HepG2 (cell line): Measurements from ENCODE around the gene RAN. TPM values are rescaled to one million over a fixed set of nuclear protein-coding genes. Genes with fewer than 3 reads are reported as not detected.

ENCODE experiments used
- BHLHE40 ChIP-seq: IDR thresholded peaks from 2 replicates; pipeline ENCODE4 v1.6.1; 2011; ENCODE audit warnings: low read length, improper control_type of control experiment
- ERF ChIP-seq: IDR thresholded peaks from 2 replicates; pipeline ENCODE4 v1.6.1; 2018; ENCODE audit warnings: missing biosample characterization, missing genetic modification reagents
- FOSL2 ChIP-seq: sonication (generic); formaldehyde crosslinking; IDR thresholded peaks from 2 replicates; pipeline ENCODE4 v1.4.0; 2020; ENCODE audit warnings: missing genetic modification reagents
- GPN1 ChIP-seq: sonication (generic); formaldehyde crosslinking; IDR thresholded peaks from 2 replicates; pipeline ENCODE4 v1.5.1; 2020; ENCODE audit warnings: missing genetic modification reagents, borderline replicate concordance
- GZF1 ChIP-seq: sonication (generic); formaldehyde crosslinking; IDR thresholded peaks from 2 replicates; pipeline ENCODE4 v1.5.1; 2020; ENCODE audit warnings: mild to moderate bottlenecking, missing genetic modification reagents
- ISL2 ChIP-seq: sonication (generic); formaldehyde crosslinking; IDR thresholded peaks from 2 replicates; pipeline ENCODE4 v1.5.0; 2020; ENCODE audit warnings: missing genetic modification reagents
- MYC ChIP-seq: sonication (generic); formaldehyde crosslinking; IDR thresholded peaks from 2 replicates; pipeline ENCODE4 v1.9.0; 2021; ENCODE audit warnings: missing genetic modification reagents, borderline replicate concordance
- RFX3 ChIP-seq: IDR thresholded peaks from 2 replicates; pipeline ENCODE4 v1.6.1; 2016; ENCODE audit warnings: missing biosample characterization, missing genetic modification reagents
- TGIF2 ChIP-seq: IDR thresholded peaks from 2 replicates; pipeline ENCODE4 v1.6.1; 2016; ENCODE audit warnings: control low read depth, missing compliant biosample characterization
- ZBTB7A ChIP-seq: sonication (generic); formaldehyde crosslinking; IDR thresholded peaks from 2 replicates; pipeline ENCODE4 v1.8.0; 2022; ENCODE audit warnings: mild to moderate bottlenecking, missing genetic modification reagents
- ZNF292 ChIP-seq: sonication (generic); formaldehyde crosslinking; IDR thresholded peaks from 2 replicates; pipeline ENCODE4 v1.8.1; 2022; ENCODE audit warnings: mild to moderate bottlenecking, low read depth, missing genetic modification reagents, borderline replicate concordance
- ZNF431 ChIP-seq: sonication (generic); formaldehyde crosslinking; IDR thresholded peaks from 2 replicates; pipeline ENCODE4 v1.9.0; 2022; ENCODE audit warnings: missing genetic modification reagents, low read depth, mild to moderate bottlenecking, borderline replicate concordance
- ZNF614 ChIP-seq: IDR thresholded peaks from 2 replicates; pipeline ENCODE4 v1.6.1; 2018; ENCODE audit warnings: missing biosample characterization, missing genetic modification reagents, inconsistent platforms, borderline replicate concordance
- ZNF782 ChIP-seq: sonication (generic); formaldehyde crosslinking; IDR thresholded peaks from 2 replicates; pipeline ENCODE4 v1.4.0; 2020; ENCODE audit warnings: missing genetic modification reagents, mild to moderate bottlenecking, borderline replicate concordance
- polyA plus RNA-seq, 8 experiments: library from polyadenylated mRNA; depleted of rRNA in 3 of 8; stranded (reverse) in 7 of 8; unstranded in 1 of 8; fragments of >200 nt; fragmentation: Illumina TruSeq in 4 of 8; extraction: Trizol in 4 of 8; gene quantifications; 2 replicates each; pipeline versions ENCODE4 v1.2.1 to v1.2.3, GENCODE V29; 2011 to 2016; ENCODE audit warnings: low read depth in 4 of 8, missing spikeins in 1 of 8, mixed read lengths in 1 of 8; ENCODE audit not compliant: insufficient read depth in 1 of 8
- total RNA-seq, 5 experiments: library from RNA; depleted of rRNA; stranded (reverse); fragments of >200 nt; fragmentation: Illumina TruSeq; extraction: Trizol; gene quantifications; 2 replicates each; pipeline ENCODE4 v1.2.3, GENCODE V29; 2016; ENCODE audit warnings: low read depth in 1 of 5
- TF ChIP-seq, protein P1 (sequence below): sonication (generic); formaldehyde crosslinking; IDR thresholded peaks from 2 replicates; pipeline ENCODE4 v1.4.0; 2020; ENCODE audit warnings: missing genetic modification reagents, mild to moderate bottlenecking, borderline replicate concordance
- TF ChIP-seq, protein P2 (sequence below): sonication (generic); formaldehyde crosslinking; IDR thresholded peaks from 2 replicates; pipeline ENCODE4 v1.5.0; 2020; ENCODE audit warnings: missing genetic modification reagents
- TF ChIP-seq, protein P3 (sequence below): sonication (generic); formaldehyde crosslinking; IDR thresholded peaks from one replicate; pipeline ENCODE4 v1.5.1; 2020; ENCODE audit warnings: mild to moderate bottlenecking, missing genetic modification reagents; ENCODE audit errors: not compliant biosample characterization

The RAN gene
- total and polyA plus RNA-seq, 2 of the 13 experiments (the other 11 are each of a cell fraction or from before 2014, with no cell fraction given) = 1,335 to 1,630 TPM

DNA sequence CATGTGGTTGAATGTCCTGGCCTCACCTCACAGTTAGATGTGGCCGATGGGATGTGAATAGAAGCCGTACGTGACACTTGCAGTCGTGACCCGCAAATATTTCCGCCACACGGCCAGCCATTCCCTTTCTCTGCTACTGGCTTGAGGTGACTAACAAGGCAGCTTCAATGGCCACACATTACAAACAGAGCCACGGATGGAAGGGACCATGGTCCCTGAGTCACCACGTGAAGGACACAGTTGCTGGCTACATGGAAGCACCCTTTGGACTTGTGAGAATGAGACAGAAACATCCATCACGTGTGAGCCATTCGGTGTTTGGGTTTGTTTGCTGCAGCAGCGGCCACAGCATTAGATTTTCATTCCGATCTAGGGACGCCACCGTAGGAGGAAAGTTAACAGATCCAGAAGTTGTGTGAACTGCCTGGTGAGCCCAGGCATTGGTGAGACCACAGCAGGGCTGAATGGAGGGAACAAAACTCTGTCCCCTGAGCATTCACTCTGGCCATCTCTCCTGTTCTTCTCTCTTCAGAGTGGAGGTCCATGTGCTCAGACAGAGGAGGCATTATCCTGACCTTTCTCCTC lies 48.3 kb downstream of the RAN start (continued):
- TF ChIP-seq, protein P1, sequence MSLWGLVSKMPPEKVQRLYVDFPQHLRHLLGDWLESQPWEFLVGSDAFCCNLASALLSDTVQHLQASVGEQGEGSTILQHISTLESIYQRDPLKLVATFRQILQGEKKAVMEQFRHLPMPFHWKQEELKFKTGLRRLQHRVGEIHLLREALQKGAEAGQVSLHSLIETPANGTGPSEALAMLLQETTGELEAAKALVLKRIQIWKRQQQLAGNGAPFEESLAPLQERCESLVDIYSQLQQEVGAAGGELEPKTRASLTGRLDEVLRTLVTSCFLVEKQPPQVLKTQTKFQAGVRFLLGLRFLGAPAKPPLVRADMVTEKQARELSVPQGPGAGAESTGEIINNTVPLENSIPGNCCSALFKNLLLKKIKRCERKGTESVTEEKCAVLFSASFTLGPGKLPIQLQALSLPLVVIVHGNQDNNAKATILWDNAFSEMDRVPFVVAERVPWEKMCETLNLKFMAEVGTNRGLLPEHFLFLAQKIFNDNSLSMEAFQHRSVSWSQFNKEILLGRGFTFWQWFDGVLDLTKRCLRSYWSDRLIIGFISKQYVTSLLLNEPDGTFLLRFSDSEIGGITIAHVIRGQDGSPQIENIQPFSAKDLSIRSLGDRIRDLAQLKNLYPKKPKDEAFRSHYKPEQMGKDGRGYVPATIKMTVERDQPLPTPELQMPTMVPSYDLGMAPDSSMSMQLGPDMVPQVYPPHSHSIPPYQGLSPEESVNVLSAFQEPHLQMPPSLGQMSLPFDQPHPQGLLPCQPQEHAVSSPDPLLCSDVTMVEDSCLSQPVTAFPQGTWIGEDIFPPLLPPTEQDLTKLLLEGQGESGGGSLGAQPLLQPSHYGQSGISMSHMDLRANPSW (CRISPR knock-in tag) = peak; percentile 45; the same call in 1 of the 2 replicates
- TF ChIP-seq BHLHE40 (peak; percentile 97), ZNF614 (peak; percentile 77; the same call in 1 of the 2 replicates), MYC (CRISPR knock-in tag) (peak; percentile 70; the same call in 1 of the 2 replicates), ERF (CRISPR knock-in tag) (peak; percentile 68; the same call in 1 of the 2 replicates), ZNF431 (CRISPR knock-in tag) (peak; percentile 66; the same call in 1 of the 2 replicates), ISL2 (no peak), GPN1 (CRISPR knock-in tag) (no peak), GZF1 (CRISPR knock-in tag) (0 out of 2 replicates have a peak, but pooled peaks have one; percentile 54), FOSL2 (peak; percentile 93), ZNF292 (peak; percentile 78; the same call in 1 of the 2 replicates), ZBTB7A (peak; percentile 89), RFX3 (CRISPR knock-in tag) (0 out of 2 replicates have a peak, but pooled peaks have one; percentile 6), ZNF782 (CRISPR knock-in tag) (peak; percentile 36; the same call in 1 of the 2 replicates), TGIF2 (CRISPR knock-in tag) (no peak)
- TF ChIP-seq, protein P2, sequence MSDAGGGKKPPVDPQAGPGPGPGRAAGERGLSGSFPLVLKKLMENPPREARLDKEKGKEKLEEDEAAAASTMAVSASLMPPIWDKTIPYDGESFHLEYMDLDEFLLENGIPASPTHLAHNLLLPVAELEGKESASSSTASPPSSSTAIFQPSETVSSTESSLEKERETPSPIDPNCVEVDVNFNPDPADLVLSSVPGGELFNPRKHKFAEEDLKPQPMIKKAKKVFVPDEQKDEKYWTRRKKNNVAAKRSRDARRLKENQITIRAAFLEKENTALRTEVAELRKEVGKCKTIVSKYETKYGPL (CRISPR knock-in tag) = no peak
- TF ChIP-seq, protein P3, sequence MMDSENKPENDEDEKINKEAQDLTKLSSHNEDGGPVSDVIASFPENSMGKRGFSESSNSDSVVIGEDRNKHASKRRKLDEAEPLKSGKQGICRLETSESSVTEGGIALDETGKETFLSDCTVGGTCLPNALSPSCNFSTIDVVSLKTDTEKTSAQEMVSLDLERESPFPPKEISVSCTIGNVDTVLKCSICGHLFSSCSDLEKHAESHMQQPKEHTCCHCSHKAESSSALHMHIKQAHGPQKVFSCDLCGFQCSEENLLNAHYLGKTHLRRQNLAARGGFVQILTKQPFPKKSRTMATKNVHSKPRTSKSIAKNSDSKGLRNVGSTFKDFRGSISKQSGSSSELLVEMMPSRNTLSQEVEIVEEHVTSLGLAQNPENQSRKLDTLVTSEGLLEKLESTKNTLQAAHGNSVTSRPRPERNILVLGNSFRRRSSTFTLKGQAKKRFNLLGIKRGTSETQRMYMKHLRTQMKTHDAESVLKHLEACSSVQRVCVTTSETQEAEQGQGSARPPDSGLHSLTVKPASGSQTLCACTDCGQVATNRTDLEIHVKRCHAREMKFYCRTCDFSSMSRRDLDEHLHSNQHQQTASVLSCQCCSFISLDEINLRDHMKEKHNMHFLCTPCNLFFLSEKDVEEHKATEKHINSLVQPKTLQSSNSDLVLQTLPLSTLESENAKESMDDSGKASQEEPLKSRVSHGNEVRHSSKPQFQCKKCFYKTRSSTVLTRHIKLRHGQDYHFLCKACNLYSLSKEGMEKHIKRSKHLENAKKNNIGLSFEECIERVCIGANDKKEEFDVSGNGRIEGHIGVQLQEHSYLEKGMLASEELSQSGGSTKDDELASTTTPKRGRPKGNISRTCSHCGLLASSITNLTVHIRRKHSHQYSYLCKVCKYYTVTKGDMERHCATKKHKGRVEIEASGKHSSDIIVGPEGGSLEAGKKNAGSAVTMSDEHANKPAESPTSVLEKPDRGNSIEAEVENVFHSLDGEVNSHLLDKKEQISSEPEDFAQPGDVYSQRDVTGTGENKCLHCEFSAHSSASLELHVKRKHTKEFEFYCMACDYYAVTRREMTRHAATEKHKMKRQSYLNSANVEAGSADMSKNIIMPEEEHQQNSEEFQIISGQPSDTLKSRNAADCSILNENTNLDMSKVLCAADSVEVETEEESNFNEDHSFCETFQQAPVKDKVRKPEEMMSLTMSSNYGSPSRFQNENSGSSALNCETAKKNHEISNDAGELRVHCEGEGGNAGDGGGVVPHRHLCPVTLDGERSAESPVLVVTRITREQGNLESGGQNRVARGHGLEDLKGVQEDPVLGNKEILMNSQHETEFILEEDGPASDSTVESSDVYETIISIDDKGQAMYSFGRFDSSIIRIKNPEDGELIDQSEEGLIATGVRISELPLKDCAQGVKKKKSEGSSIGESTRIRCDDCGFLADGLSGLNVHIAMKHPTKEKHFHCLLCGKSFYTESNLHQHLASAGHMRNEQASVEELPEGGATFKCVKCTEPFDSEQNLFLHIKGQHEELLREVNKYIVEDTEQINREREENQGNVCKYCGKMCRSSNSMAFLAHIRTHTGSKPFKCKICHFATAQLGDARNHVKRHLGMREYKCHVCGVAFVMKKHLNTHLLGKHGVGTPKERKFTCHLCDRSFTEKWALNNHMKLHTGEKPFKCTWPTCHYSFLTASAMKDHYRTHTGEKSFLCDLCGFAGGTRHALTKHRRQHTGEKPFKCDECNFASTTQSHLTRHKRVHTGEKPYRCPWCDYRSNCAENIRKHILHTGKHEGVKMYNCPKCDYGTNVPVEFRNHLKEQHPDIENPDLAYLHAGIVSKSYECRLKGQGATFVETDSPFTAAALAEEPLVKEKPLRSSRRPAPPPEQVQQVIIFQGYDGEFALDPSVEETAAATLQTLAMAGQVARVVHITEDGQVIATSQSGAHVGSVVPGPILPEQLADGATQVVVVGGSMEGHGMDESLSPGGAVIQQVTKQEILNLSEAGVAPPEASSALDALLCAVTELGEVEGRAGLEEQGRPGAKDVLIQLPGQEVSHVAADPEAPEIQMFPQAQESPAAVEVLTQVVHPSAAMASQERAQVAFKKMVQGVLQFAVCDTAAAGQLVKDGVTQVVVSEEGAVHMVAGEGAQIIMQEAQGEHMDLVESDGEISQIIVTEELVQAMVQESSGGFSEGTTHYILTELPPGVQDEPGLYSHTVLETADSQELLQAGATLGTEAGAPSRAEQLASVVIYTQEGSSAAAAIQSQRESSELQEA = peak; percentile 29
